Measurements from ENCODE around the gene ZNF438.
"Not testable (repeated sequence)": the region's sequence is repeated elsewhere in the genome, so short reads cannot be mapped to it uniquely, and the experiment has no call there.

Gene ZNF438

DNA sequence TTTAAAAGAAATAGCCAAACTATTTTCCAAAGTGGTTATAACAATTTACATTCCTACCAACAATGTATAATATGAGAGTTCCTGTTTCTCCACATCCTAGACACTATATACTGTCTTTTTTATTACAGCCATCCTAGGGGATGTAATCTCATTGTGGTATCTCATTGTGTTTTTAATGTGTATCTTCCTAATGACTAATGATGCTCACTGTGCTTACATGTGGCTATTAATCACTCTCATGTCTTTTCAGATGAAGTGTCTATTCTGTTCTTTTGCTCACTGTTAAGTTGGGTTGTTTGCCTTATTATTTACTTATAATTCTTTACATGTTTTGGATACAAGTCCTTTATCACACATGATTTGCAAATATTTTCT is 71.8 kb downstream of the ZNF438 start:
- no peak overlapping the region for H3K4me3 ChIP-seq (ENCODE audit: low read depth, low read length)
- H3K27me3 ChIP-seq (ENCODE audit: insufficient read depth, low read depth, severe bottlenecking), result no peaks in the 10 kb centered on the region
- no peaks in the 10 kb centered on the region for H3K36me3 ChIP-seq
- H3K27ac ChIP-seq, result no peak overlapping the region
- TF ChIP-seq, protein P1, sequence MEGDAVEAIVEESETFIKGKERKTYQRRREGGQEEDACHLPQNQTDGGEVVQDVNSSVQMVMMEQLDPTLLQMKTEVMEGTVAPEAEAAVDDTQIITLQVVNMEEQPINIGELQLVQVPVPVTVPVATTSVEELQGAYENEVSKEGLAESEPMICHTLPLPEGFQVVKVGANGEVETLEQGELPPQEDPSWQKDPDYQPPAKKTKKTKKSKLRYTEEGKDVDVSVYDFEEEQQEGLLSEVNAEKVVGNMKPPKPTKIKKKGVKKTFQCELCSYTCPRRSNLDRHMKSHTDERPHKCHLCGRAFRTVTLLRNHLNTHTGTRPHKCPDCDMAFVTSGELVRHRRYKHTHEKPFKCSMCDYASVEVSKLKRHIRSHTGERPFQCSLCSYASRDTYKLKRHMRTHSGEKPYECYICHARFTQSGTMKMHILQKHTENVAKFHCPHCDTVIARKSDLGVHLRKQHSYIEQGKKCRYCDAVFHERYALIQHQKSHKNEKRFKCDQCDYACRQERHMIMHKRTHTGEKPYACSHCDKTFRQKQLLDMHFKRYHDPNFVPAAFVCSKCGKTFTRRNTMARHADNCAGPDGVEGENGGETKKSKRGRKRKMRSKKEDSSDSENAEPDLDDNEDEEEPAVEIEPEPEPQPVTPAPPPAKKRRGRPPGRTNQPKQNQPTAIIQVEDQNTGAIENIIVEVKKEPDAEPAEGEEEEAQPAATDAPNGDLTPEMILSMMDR (IDR thresholded peaks at IDR 0.05; ENCODE audit: low read depth, low read length), result no peak
- no peak for DNase-seq
- H3K9me3 ChIP-seq (ENCODE audit: severe bottlenecking), result no peaks in the 10 kb centered on the region

DNA sequence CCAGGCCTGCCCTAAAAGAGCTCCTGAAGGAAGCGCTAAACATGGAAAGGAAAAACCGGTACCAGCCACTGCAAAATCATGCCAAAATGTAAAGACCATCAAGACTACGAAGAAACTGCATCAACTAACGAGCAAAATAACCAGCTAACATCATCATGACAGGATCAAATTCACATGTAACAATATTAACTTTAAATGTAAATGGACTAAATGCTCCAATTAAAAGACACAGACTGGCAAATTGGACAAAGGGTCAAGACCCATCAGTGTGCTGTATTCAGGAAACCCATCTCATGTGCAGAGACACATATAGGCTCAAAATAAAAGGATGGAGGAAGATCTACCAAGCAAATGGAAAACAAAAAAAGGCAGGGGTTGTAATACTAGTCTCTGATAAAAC is 82.4 kb downstream of the ZNF438 start:
- not testable (repeated sequence) for H3K9me3 ChIP-seq (ENCODE audit: severe bottlenecking); H3K27ac ChIP-seq; DNase-seq; H3K27me3 ChIP-seq (ENCODE audit: insufficient read depth, low read depth, severe bottlenecking); H3K4me3 ChIP-seq (ENCODE audit: low read depth, low read length); H3K36me3 ChIP-seq

DNA sequence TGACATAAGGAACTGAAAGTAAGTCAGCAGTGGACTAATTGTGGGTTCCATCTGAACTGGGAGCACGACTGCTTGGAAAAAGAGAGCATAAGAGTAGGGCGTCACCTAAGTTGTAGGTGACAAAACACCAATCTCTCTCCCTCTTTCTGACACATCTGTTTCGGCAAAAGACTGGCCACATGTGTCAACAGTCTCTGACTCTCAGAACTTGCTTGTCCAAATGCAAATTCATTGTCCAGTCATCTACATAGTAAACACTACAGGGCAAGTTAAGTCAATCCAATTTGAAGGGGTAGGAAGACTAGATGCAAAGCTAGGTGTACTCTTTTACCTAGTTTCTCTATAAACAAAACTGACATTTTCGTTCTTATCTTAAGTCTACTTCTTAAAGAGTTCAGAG is 87.7 kb downstream of the ZNF438 start:
- Histone ChIP-seq H3K4me3 (ENCODE audit: low read depth, low read length) (no peak overlapping the region), H3K9me3 (ENCODE audit: severe bottlenecking) (no peaks in the 10 kb centered on the region), H3K36me3 (no peaks in the 10 kb centered on the region), H3K27me3 (ENCODE audit: insufficient read depth, low read depth, severe bottlenecking) (no peaks in the 10 kb centered on the region), H3K27ac (no peak overlapping the region)
- DNase-seq, result no peak
- TF ChIP-seq, protein P1 (IDR thresholded peaks at IDR 0.05; ENCODE audit: low read depth, low read length), result no peak

DNA sequence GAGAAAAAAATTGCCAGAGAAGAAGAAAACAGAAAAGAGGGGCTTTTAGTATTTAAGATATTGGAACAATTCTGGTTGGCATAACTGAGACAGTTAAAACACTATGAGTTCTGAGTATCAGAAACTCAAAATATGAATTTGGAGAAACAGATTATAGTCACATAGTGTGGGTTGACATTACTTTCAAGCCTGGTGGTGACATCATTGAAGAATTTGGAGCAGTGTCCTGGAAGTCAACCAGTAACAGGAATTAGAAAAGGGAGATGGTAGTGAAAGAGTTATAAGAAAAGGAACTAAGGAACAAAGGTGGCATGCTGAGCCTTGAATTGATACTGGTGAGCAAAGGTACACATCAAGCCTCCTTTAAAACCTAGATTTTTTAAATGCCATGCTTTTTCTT is 88.2 kb downstream of the ZNF438 start:
- DNase-seq, result no peak
- no peak overlapping the region for H3K27ac ChIP-seq

DNA sequence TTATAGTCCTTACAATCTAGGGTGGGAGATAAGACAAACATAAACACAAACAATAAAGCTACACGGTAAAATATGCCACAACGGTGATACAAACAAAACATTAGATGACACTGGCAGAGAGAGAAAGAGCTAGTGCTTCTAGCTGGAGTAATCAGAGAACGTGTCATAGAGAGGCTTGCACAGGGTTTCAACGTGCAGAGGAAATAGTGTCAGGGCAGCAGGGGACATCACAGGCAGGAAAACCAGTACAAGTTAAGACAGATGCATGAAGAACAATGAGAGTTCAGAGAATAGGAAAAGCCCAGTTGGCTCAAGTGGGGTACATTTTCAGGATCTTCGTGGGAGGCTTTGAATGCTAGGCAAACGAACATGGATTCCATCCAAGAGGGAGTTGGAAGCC is 91.4 kb downstream of the ZNF438 start:
- TF ChIP-seq, protein P1 (IDR thresholded peaks at IDR 0.05; ENCODE audit: low read depth, low read length), result no peak
- H3K4me3 ChIP-seq (ENCODE audit: low read depth, low read length), result no peak overlapping the region
- H3K9me3 ChIP-seq (ENCODE audit: severe bottlenecking), result no peaks in the 10 kb centered on the region
- H3K27ac ChIP-seq, result no peak overlapping the region
- DNase-seq, result no peak
- no peaks in the 10 kb centered on the region for H3K36me3 ChIP-seq
- no peaks in the 10 kb centered on the region for H3K27me3 ChIP-seq (ENCODE audit: insufficient read depth, low read depth, severe bottlenecking)

More for the DNA sequence above, 88.2 kb downstream of the ZNF438 start:
- no peak overlapping the region for H3K4me3 ChIP-seq (ENCODE audit: low read depth, low read length)
- no peaks in the 10 kb centered on the region for H3K36me3 ChIP-seq
- no peaks in the 10 kb centered on the region for H3K27me3 ChIP-seq (ENCODE audit: insufficient read depth, low read depth, severe bottlenecking)
- H3K9me3 ChIP-seq (ENCODE audit: severe bottlenecking), result no peaks in the 10 kb centered on the region
- TF ChIP-seq, protein P1 (IDR thresholded peaks at IDR 0.05; ENCODE audit: low read depth, low read length), result no peak

DNA sequence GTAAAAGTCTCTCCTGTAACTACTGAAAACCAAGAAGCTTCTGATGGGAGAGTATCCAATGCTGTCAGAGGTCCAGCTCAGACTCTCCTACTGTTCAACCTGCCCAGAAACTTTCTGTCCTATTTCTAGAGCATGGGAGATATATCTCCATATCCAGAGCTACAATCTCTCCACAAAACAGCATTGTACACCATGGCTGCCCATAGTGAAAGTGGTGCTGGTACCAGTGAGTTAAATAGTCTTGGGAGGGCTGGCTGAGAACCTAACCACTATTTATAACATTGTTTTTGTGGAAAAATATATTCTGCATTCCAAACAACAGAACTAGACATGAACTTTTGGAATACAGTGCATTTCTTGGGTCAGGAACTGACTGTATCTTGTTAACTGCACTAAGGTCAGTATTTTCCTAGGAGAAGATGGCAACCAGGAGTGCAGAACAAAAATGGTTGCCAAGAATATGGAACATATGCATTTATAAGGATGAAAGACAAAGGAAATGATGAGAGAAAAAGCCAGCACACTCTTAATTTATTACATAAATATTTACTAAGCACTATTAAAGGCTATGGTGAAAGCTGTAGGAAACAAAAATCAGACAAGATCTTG is 91.9 kb downstream of the ZNF438 start:
- Histone ChIP-seq H3K4me3 (ENCODE audit: low read depth, low read length) (no peak overlapping the region), H3K36me3 (no peaks in the 10 kb centered on the region), H3K27me3 (ENCODE audit: insufficient read depth, low read depth, severe bottlenecking) (no peaks in the 10 kb centered on the region), H3K27ac (no peak overlapping the region), H3K9me3 (ENCODE audit: severe bottlenecking) (no peaks in the 10 kb centered on the region)
- TF ChIP-seq, protein P1 (IDR thresholded peaks at IDR 0.05; ENCODE audit: low read depth, low read length), result no peak
- no peak for DNase-seq
